SK-N-SH (cell line): ENCODE measurements around the gene MRNIP.

ENCODE experiments used
- EZH2phosphoT487 ChIP-seq: fragments of 200-600 bp; sonication (generic); IDR thresholded peaks from 2 replicates; pipeline ENCODE4 v1.6.1; 2017; ENCODE audit warnings: low read depth, mixed run types, mild to moderate bottlenecking, antibody characterized with exemption, moderate library complexity, borderline replicate concordance
- MXI1 ChIP-seq: IDR thresholded peaks from 2 replicates; pipeline ENCODE4 v1.6.1; 2012; ENCODE audit warnings: mild to moderate bottlenecking, low read depth, low read length, improper control_type of control experiment
- POLR2AphosphoS5 ChIP-seq: IDR thresholded peaks from 2 replicates; pipeline ENCODE4 v1.6.1; 2012; ENCODE audit warnings: low read depth, low read length
- TF ChIP-seq, protein P1 (sequence below): fragments of 200-600 bp; sonication (generic); IDR thresholded peaks from 2 replicates; pipeline ENCODE4 v1.6.1; 2017; ENCODE audit warnings: antibody characterized with exemption, mild to moderate bottlenecking, moderate library complexity
- TF ChIP-seq, protein P2 (sequence below): IDR thresholded peaks from 2 replicates; pipeline ENCODE4; 2012
- TF ChIP-seq, protein P3 (sequence below): IDR thresholded peaks from 2 replicates; pipeline ENCODE4 v1.4.0; 2012; ENCODE audit warnings: low read depth
- TF ChIP-seq, protein P4 (sequence below): fragments of 150-350 bp; IDR thresholded peaks from 2 replicates; pipeline ENCODE4 v1.6.1; 2017; ENCODE audit warnings: antibody characterized with exemption, low read length, low read depth, borderline replicate concordance
- TF ChIP-seq, protein P5 (sequence below): IDR thresholded peaks from 2 replicates; pipeline ENCODE4 v1.4.0; 2012; ENCODE audit warnings: low read depth, borderline replicate concordance

DNA sequence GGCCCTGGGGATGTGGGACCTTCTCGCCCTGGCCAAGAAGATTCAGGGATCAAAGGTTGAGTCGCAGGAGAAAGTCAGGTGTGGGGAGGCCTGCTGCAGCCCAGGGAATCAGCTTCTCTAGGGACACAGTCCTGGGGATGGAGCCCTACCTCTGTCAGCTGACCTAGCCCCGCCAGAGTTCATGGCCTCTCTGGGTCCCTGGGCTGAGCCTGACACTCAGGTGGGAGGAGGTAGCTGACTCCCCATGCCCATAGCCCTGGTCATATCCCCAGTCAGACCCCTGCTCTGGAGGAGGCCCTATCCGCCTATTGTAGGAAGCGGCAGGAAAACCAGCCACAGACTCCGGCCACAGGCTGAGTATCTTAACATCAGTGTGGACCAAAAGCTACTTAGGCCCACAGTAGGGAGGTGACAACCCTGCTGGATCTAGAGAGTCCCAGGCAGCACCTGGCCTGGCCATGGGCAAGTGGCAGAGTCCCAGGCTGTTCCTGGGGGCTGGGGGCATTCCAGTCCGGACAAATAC lies 15.0 kb upstream of the MRNIP start:
- TF ChIP-seq, protein P1, sequence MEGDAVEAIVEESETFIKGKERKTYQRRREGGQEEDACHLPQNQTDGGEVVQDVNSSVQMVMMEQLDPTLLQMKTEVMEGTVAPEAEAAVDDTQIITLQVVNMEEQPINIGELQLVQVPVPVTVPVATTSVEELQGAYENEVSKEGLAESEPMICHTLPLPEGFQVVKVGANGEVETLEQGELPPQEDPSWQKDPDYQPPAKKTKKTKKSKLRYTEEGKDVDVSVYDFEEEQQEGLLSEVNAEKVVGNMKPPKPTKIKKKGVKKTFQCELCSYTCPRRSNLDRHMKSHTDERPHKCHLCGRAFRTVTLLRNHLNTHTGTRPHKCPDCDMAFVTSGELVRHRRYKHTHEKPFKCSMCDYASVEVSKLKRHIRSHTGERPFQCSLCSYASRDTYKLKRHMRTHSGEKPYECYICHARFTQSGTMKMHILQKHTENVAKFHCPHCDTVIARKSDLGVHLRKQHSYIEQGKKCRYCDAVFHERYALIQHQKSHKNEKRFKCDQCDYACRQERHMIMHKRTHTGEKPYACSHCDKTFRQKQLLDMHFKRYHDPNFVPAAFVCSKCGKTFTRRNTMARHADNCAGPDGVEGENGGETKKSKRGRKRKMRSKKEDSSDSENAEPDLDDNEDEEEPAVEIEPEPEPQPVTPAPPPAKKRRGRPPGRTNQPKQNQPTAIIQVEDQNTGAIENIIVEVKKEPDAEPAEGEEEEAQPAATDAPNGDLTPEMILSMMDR = no peak
- TF ChIP-seq, protein P2, sequence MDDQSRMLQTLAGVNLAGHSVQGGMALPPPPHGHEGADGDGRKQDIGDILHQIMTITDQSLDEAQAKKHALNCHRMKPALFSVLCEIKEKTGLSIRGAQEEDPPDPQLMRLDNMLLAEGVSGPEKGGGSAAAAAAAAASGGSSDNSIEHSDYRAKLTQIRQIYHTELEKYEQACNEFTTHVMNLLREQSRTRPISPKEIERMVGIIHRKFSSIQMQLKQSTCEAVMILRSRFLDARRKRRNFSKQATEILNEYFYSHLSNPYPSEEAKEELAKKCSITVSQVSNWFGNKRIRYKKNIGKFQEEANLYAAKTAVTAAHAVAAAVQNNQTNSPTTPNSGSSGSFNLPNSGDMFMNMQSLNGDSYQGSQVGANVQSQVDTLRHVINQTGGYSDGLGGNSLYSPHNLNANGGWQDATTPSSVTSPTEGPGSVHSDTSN = no peak
- no peak for TF ChIP-seq EZH2phosphoT487
- TF ChIP-seq POLR2AphosphoS5 = no peak
- TF ChIP-seq, protein P3, sequence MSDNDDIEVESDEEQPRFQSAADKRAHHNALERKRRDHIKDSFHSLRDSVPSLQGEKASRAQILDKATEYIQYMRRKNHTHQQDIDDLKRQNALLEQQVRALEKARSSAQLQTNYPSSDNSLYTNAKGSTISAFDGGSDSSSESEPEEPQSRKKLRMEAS = no peak
- TF ChIP-seq, protein P4, sequence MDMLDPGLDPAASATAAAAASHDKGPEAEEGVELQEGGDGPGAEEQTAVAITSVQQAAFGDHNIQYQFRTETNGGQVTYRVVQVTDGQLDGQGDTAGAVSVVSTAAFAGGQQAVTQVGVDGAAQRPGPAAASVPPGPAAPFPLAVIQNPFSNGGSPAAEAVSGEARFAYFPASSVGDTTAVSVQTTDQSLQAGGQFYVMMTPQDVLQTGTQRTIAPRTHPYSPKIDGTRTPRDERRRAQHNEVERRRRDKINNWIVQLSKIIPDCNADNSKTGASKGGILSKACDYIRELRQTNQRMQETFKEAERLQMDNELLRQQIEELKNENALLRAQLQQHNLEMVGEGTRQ = no peak
- TF ChIP-seq, protein P5, sequence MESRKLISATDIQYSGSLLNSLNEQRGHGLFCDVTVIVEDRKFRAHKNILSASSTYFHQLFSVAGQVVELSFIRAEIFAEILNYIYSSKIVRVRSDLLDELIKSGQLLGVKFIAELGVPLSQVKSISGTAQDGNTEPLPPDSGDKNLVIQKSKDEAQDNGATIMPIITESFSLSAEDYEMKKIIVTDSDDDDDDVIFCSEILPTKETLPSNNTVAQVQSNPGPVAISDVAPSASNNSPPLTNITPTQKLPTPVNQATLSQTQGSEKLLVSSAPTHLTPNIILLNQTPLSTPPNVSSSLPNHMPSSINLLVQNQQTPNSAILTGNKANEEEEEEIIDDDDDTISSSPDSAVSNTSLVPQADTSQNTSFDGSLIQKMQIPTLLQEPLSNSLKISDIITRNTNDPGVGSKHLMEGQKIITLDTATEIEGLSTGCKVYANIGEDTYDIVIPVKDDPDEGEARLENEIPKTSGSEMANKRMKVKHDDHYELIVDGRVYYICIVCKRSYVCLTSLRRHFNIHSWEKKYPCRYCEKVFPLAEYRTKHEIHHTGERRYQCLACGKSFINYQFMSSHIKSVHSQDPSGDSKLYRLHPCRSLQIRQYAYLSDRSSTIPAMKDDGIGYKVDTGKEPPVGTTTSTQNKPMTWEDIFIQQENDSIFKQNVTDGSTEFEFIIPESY = no peak
- no peak for TF ChIP-seq MXI1
